Measurements from ENCODE around the gene FAM20A. TPM values are rescaled to one million over a fixed set of nuclear protein-coding genes. Genes with fewer than 3 reads are reported as not detected.

Gene FAM20A
- polyA plus RNA-seq, 4 donors, result 11.8 to 14.1 (median 12.1) TPM

- no peak for DNase-seq (ENCODE audit: low read depth in 4 of 4, low spot score in 2 of 4)
Measured at GRCh38 chr17:68611353-68612208, 10.4 kb upstream of the FAM20A start.

GRCh38 chr17:68610554-68610953 lies 9.4 kb upstream of the FAM20A start:
- no peak for DNase-seq (ENCODE audit: low read depth in 4 of 4, low spot score in 2 of 4)

- DNase-seq (ENCODE audit: low read depth in 4 of 4, low spot score in 2 of 4), result no peak
Measured at GRCh38 chr17:68608515-68609130, 7.5 kb upstream of the FAM20A start.

GRCh38 chr17:68606451-68607307 lies 5.5 kb upstream of the FAM20A start:
- DNase-seq (ENCODE audit: low read depth in 4 of 4, low spot score in 2 of 4), result no peak

- DNase-seq (ENCODE audit: low read depth in 4 of 4, low spot score in 2 of 4), result no peak
Measured at GRCh38 chr17:68605914-68606313, 4.7 kb upstream of the FAM20A start.

- DNase-seq (ENCODE audit: low read depth in 4 of 4, low spot score in 2 of 4), result no peak
Measured at GRCh38 chr17:68603656-68604055, 2.5 kb upstream of the FAM20A start.

- DNase-seq (ENCODE audit: low read depth in 4 of 4, low spot score in 2 of 4), result no peak
Measured at GRCh38 chr17:68603027-68603426, 1.9 kb upstream of the FAM20A start.

- no peak for DNase-seq (ENCODE audit: low read depth in 4 of 4, low spot score in 2 of 4)
Measured at GRCh38 chr17:68602289-68602688, 1.1 kb upstream of the FAM20A start.

GRCh38 chr17:68601565-68602288 lies 560 bp upstream of the FAM20A start:
- no peak for DNase-seq (ENCODE audit: low read depth in 4 of 4, low spot score in 2 of 4)

- peak in 1 of 4 donors; percentile 60 for DNase-seq (ENCODE audit: low read depth in 4 of 4, low spot score in 2 of 4)
Measured at GRCh38 chr17:68600067-68600930, 868 bp downstream of the FAM20A start.

- DNase-seq (ENCODE audit: low read depth in 4 of 4, low spot score in 2 of 4), result no peak
Measured at GRCh38 chr17:68599552-68600066, 1.6 kb downstream of the FAM20A start.

GRCh38 chr17:68599091-68599490 lies 2.1 kb downstream of the FAM20A start:
- no peak for DNase-seq (ENCODE audit: low read depth in 4 of 4, low spot score in 2 of 4)

- DNase-seq (ENCODE audit: low read depth in 4 of 4, low spot score in 2 of 4), result no peak
Measured at GRCh38 chr17:68598545-68598961, 2.6 kb downstream of the FAM20A start.

GRCh38 chr17:68598074-68598473 lies 3.1 kb downstream of the FAM20A start:
- no peak for DNase-seq (ENCODE audit: low read depth in 4 of 4, low spot score in 2 of 4)

- DNase-seq (ENCODE audit: low read depth in 4 of 4, low spot score in 2 of 4), result no peak
Measured at GRCh38 chr17:68596411-68596945, 4.7 kb downstream of the FAM20A start.

- DNase-seq (ENCODE audit: low read depth in 4 of 4, low spot score in 2 of 4), result no peak
Measured at GRCh38 chr17:68595986-68596385, 5.2 kb downstream of the FAM20A start.

- DNase-seq (ENCODE audit: low read depth in 4 of 4, low spot score in 2 of 4), result no peak
Measured at GRCh38 chr17:68595496-68595895, 5.7 kb downstream of the FAM20A start.

- DNase-seq (ENCODE audit: low read depth in 4 of 4, low spot score in 2 of 4), result no peak
Measured at GRCh38 chr17:68594552-68594951, 6.6 kb downstream of the FAM20A start.
